MCF 10A (cell line): ENCODE data around the gene COQ8A. TPM values are rescaled to one million over a fixed set of nuclear protein-coding genes. Genes with fewer than 3 reads are reported as not detected.

Experiments used
- BruUV-seq: library from RNA; stranded (reverse); fragments of 400-500 nt; replicated peaks from 2 replicates; lab custom pipeline; 2021; lab: Mats Ljungman, UMichigan
- CTCF ChIA-PET: fragments of 300-600 bp; sonication (Branson Sonifier 250); formaldehyde crosslinking; extraction: SDS; loops from one replicate; lab custom pipeline; 2021; ENCODE audit warnings: antibody characterized with exemption, inconsistent platforms; lab: Yijun Ruan, JAX
- POLR2A ChIA-PET: fragments of 300-600, 350-650 bp; sonication (Branson Sonifier 250); formaldehyde crosslinking; extraction: SDS; loops from one replicate; lab custom pipeline; 2020; ENCODE audit warnings: antibody characterized with exemption, inconsistent platforms; lab: Yijun Ruan, JAX
- DNase-seq: peaks from one replicate; pipeline ENCODE4 v3.0.0-alpha.2; 2018; ENCODE audit not compliant: unreplicated experiment
- H3K27ac Mint-ChIP-seq: one replicate; pipeline ENCODE4 v1.8.0; 2022; ENCODE audit warnings: mild to moderate bottlenecking, low read depth, mixed read lengths; ENCODE audit not compliant: unreplicated experiment
- H3K27me3 Mint-ChIP-seq: one replicate; pipeline ENCODE4 v1.8.0; 2022; ENCODE audit warnings: mixed read lengths; ENCODE audit not compliant: insufficient read depth, unreplicated experiment
- H3K36me3 Mint-ChIP-seq: one replicate; pipeline ENCODE4 v1.8.0; 2022; ENCODE audit warnings: mild to moderate bottlenecking, moderate library complexity, mixed read lengths; ENCODE audit not compliant: insufficient read depth, unreplicated experiment
- H3K4me1 Mint-ChIP-seq: one replicate; pipeline ENCODE4 v1.8.0; 2022; ENCODE audit warnings: mixed read lengths; ENCODE audit not compliant: insufficient read depth, unreplicated experiment
- H3K4me3 Mint-ChIP-seq: one replicate; pipeline ENCODE4 v1.8.0; 2022; ENCODE audit warnings: mild to moderate bottlenecking, moderate library complexity, mixed read lengths; ENCODE audit not compliant: unreplicated experiment
- H3K9me3 Mint-ChIP-seq: one replicate; pipeline ENCODE4 v1.8.0; 2022; ENCODE audit warnings: mixed read lengths; ENCODE audit not compliant: unreplicated experiment
- intact Hi-C: fragments of 100-400 bp; cut with micrococcal nuclease; formaldehyde crosslinking; loops from 2 replicates; pipeline ENCODE4 v1.14.1; 2022
- total RNA-seq: library from RNA; stranded (reverse); gene quantifications from 2 replicates; pipeline ENCODE4 v1.2.3, GENCODE V29; 2022
- TF ChIP-seq, protein P1 (sequence below): fragments of 200-600 bp; IDR thresholded peaks from one replicate; pipeline ENCODE4 v1.8.0; 2022; ENCODE audit warnings: antibody characterized with exemption, mild to moderate bottlenecking; ENCODE audit not compliant: unreplicated experiment

The COQ8A gene
- total RNA-seq, 1 experiment from 2014 or later: 26.4 TPM

- no peak for DNase-seq
These were observed 3.8 kb downstream of the COQ8A start for GRCh38 chr1:226943927-226944326.

DNA sequence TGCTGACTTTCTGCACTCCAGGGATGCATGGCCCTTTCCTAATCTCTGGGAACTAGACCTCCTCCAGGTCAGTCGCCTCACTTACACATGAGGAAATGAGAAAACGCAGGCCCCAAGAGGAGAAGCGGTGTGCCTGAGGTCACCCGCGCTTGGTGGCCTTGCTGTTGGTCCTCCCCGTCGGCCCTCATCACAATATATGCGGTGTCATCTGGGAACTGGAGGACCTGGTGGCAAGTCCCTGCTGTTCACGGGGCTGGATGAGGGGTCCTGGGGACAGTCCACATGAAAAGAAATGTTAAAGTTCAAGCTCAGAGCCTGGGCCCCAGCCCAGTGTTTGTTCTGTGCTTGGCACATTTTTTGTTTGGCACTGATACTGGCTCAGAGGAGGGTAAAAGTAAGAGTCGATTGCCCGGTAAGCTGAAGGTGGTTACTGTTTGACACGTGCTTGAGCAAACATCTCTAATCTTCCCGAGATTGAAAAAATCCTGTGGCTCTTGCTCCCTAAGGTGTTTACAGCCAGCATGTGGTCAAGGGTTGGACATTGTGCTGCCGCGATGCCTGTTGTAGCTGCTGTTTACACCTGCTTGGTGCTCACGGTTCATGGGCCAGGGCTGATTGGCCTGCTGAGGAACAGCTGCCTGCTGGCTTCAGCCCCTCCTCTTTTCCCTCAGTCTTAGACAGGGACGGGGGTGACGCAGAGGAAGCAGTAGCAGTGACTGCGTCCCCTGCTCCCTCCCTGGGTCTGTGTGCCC lies 5.2 kb downstream of the COQ8A start:
- H3K27ac Mint-ChIP-seq: no peak overlapping the region
- no peaks in the 10 kb centered on the region for H3K36me3 Mint-ChIP-seq
- peaks cover 52% of the 10 kb centered on the region for H3K4me1 Mint-ChIP-seq
- no peak for DNase-seq
- intact Hi-C loops: no loop called here
- ChIA-PET POLR2A (interaction anchor here (0.6 kb wide), 1 partner anchor 90 kb away, joined by 4 read pairs; no protein-coding TSS in a partner anchor), CTCF (interaction anchor here (0.5 to 1.4 kb wide), 4 partner anchors 19 to 97 kb away, joined by 3 to 4 read pairs (median 4); no protein-coding TSS in a partner anchor)
- TF ChIP-seq, protein P1, sequence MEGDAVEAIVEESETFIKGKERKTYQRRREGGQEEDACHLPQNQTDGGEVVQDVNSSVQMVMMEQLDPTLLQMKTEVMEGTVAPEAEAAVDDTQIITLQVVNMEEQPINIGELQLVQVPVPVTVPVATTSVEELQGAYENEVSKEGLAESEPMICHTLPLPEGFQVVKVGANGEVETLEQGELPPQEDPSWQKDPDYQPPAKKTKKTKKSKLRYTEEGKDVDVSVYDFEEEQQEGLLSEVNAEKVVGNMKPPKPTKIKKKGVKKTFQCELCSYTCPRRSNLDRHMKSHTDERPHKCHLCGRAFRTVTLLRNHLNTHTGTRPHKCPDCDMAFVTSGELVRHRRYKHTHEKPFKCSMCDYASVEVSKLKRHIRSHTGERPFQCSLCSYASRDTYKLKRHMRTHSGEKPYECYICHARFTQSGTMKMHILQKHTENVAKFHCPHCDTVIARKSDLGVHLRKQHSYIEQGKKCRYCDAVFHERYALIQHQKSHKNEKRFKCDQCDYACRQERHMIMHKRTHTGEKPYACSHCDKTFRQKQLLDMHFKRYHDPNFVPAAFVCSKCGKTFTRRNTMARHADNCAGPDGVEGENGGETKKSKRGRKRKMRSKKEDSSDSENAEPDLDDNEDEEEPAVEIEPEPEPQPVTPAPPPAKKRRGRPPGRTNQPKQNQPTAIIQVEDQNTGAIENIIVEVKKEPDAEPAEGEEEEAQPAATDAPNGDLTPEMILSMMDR: no peak
- H3K27me3 Mint-ChIP-seq: no peaks in the 10 kb centered on the region
- H3K4me3 Mint-ChIP-seq: no peak overlapping the region
- H3K9me3 Mint-ChIP-seq: peaks cover 7% of the 10 kb centered on the region
- BruUV-seq: no TSS peak

More at GRCh38 chr1:226943927-226944326, 3.8 kb downstream of the COQ8A start:
- CTCF ChIA-PET: no interaction called here
- Mint-ChIP-seq H3K36me3 (no peaks in the 10 kb centered on the region), H3K27ac (no peak overlapping the region), H3K4me1 (peaks cover 52% of the 10 kb centered on the region), H3K9me3 (peaks cover 7% of the 10 kb centered on the region), H3K4me3 (no peak overlapping the region), H3K27me3 (no peaks in the 10 kb centered on the region)
- no TSS peak for BruUV-seq
- intact Hi-C loops: no loop called here
- TF ChIP-seq, protein P1: no peak
- POLR2A ChIA-PET: interaction anchor here (0.7 to 1.4 kb wide), 3 partner anchors 74 to 508 kb away, joined by 3 to 5 read pairs (median 4); no protein-coding TSS in a partner anchor

- no peaks in the 10 kb centered on the region for H3K27me3 Mint-ChIP-seq
- intact Hi-C loops: no loop called here
- TF ChIP-seq, protein P1: no peak
- H3K9me3 Mint-ChIP-seq: peaks cover 7% of the 10 kb centered on the region
- H3K27ac Mint-ChIP-seq: no peak overlapping the region
- no TSS peak for BruUV-seq
- ChIA-PET POLR2A (interaction anchor here (0.6 kb wide), 1 partner anchor 91 kb away, joined by 4 read pairs; no protein-coding TSS in a partner anchor), CTCF (interaction anchor here (0.8 to 1.4 kb wide), 4 partner anchors 19 to 319 kb away, joined by 3 to 6 read pairs (median 3); no protein-coding TSS in a partner anchor)
- DNase-seq: no peak
- H3K4me3 Mint-ChIP-seq: no peak overlapping the region
- H3K36me3 Mint-ChIP-seq: no peaks in the 10 kb centered on the region
- peaks cover 53% of the 10 kb centered on the region for H3K4me1 Mint-ChIP-seq
These were observed 5.8 kb downstream of the COQ8A start for GRCh38 chr1:226945858-226946245.

DNA sequence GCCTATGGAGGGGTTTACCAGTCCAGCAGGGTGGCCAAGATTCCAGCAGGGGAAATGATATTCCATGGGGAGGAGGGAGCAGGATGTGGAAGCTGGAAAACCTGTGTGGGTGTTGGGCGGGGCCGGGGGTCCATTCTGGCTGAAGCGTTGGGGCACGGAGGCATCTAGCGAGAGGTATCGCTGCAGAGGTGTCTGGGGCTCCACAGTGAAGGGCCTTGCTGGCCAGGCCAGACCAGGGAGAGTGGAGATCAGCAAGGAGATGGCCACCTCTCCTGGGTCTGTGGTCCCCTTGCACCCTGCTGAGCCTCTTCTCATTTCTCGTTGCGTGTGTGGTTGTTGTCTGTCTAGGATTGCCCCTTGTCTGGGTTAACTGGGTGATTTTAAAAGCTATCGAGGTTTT lies 6.2 kb downstream of the COQ8A start:
- Mint-ChIP-seq H3K27me3 (no peaks in the 10 kb centered on the region), H3K27ac (peak overlapping the region; percentile 63), H3K9me3 (peaks cover 7% of the 10 kb centered on the region), H3K36me3 (no peaks in the 10 kb centered on the region), H3K4me1 (peaks cover 51% of the 10 kb centered on the region), H3K4me3 (no peak overlapping the region)
- CTCF ChIA-PET: interaction anchor here (0.9 to 1.5 kb wide), 5 partner anchors 18 to 521 kb away, joined by 3 to 6 read pairs (median 3); no protein-coding TSS in a partner anchor
- POLR2A ChIA-PET: interaction anchor here (0.6 kb wide), 1 partner anchor 91 kb away, joined by 4 read pairs; no protein-coding TSS in a partner anchor
- TF ChIP-seq, protein P1: no peak
- no peak for DNase-seq
- intact Hi-C loops: no loop called here
- BruUV-seq: no TSS peak
